ENCODE results near the gene NADSYN1. TPM values are rescaled to one million over a fixed set of nuclear protein-coding genes. Genes with fewer than 3 reads are reported as not detected.
A peak's percentile ranks its signal among the peaks of the same experiment; 100 is the strongest.

Gene NADSYN1
- polyA plus RNA-seq, 1 donor from 2014 or later, result 66.9 TPM

DNA sequence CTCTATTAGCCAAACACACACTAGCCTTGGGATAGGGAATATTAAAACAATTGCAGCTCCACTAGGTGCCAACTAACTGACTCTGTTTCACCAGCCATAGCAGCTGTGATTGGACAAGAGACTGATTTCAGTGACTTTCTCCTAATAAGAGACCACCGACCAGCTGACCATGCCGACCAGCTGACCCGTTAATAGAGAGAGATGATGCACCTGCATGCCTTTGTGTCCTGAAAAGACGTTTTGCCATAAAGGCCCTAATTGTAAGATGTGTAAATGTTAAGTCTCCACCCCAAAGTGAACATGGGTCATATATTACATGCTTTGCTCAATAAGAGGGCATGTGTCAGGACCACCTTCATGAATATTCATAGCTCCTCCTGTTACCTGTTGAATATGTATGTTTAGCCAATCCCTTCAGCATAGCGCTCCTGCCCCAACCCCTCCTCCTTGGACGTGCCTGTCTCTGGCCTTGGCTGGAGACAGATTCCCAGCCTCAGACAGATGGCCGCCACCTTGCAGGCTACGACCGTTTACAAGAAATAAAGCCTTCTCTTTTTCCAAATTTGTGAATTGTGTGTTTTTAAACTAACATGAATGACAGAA lies 1.3 kb upstream of the NADSYN1 start:
- Histone ChIP-seq H3K4me3 (ENCODE audit: low read length) (peak overlapping the region; percentile 100), H3K4me2 (ENCODE audit: low read length) (no peak overlapping the region), H3K9me3 (ENCODE audit: low read length) (no peaks in the 10 kb centered on the region), H3K27ac (ENCODE audit: low read length) (no peak overlapping the region), H3F3A (ENCODE audit: insufficient read depth, low read length, poor library complexity, severe bottlenecking) (peaks cover 3% of the 10 kb centered on the region), H4K20me1 (ENCODE audit: insufficient read depth) (no peaks in the 10 kb centered on the region), H3K27me3 (ENCODE audit: insufficient read depth, low read depth, low read length) (no peaks in the 10 kb centered on the region), H2AFZ (ENCODE audit: low read depth, low read length) (no peak overlapping the region), H3K79me2 (replicated peaks; ENCODE audit: insufficient read depth, low read length) (peaks cover 32% of the 10 kb centered on the region), H3K9me2 (ENCODE audit: insufficient read depth, low read length) (no peaks in the 10 kb centered on the region), H3K36me3 (ENCODE audit: insufficient read depth, low read length) (no peaks in the 10 kb centered on the region), H3K9ac (ENCODE audit: low read length) (no peak overlapping the region)
- TF ChIP-seq MXI1 (conservative IDR thresholded peaks at IDR 0.05; ENCODE audit: poor library complexity, severe bottlenecking) (no peak), EP300 (conservative IDR thresholded peaks at IDR 0.05; ENCODE audit: poor library complexity, severe bottlenecking) (no peak), POLR2AphosphoS5 (IDR thresholded peaks at IDR 0.05) (no peak), SMC3 (conservative IDR thresholded peaks at IDR 0.05; ENCODE audit: poor library complexity) (no peak)
- TF ChIP-seq, protein P1, sequence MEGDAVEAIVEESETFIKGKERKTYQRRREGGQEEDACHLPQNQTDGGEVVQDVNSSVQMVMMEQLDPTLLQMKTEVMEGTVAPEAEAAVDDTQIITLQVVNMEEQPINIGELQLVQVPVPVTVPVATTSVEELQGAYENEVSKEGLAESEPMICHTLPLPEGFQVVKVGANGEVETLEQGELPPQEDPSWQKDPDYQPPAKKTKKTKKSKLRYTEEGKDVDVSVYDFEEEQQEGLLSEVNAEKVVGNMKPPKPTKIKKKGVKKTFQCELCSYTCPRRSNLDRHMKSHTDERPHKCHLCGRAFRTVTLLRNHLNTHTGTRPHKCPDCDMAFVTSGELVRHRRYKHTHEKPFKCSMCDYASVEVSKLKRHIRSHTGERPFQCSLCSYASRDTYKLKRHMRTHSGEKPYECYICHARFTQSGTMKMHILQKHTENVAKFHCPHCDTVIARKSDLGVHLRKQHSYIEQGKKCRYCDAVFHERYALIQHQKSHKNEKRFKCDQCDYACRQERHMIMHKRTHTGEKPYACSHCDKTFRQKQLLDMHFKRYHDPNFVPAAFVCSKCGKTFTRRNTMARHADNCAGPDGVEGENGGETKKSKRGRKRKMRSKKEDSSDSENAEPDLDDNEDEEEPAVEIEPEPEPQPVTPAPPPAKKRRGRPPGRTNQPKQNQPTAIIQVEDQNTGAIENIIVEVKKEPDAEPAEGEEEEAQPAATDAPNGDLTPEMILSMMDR (IDR thresholded peaks at IDR 0.05; ENCODE audit: poor library complexity, severe bottlenecking), result no peak
- TF ChIP-seq, protein P2, sequence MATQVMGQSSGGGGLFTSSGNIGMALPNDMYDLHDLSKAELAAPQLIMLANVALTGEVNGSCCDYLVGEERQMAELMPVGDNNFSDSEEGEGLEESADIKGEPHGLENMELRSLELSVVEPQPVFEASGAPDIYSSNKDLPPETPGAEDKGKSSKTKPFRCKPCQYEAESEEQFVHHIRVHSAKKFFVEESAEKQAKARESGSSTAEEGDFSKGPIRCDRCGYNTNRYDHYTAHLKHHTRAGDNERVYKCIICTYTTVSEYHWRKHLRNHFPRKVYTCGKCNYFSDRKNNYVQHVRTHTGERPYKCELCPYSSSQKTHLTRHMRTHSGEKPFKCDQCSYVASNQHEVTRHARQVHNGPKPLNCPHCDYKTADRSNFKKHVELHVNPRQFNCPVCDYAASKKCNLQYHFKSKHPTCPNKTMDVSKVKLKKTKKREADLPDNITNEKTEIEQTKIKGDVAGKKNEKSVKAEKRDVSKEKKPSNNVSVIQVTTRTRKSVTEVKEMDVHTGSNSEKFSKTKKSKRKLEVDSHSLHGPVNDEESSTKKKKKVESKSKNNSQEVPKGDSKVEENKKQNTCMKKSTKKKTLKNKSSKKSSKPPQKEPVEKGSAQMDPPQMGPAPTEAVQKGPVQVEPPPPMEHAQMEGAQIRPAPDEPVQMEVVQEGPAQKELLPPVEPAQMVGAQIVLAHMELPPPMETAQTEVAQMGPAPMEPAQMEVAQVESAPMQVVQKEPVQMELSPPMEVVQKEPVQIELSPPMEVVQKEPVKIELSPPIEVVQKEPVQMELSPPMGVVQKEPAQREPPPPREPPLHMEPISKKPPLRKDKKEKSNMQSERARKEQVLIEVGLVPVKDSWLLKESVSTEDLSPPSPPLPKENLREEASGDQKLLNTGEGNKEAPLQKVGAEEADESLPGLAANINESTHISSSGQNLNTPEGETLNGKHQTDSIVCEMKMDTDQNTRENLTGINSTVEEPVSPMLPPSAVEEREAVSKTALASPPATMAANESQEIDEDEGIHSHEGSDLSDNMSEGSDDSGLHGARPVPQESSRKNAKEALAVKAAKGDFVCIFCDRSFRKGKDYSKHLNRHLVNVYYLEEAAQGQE (IDR thresholded peaks at IDR 0.05; ENCODE audit: borderline replicate concordance), result no peak

DNA sequence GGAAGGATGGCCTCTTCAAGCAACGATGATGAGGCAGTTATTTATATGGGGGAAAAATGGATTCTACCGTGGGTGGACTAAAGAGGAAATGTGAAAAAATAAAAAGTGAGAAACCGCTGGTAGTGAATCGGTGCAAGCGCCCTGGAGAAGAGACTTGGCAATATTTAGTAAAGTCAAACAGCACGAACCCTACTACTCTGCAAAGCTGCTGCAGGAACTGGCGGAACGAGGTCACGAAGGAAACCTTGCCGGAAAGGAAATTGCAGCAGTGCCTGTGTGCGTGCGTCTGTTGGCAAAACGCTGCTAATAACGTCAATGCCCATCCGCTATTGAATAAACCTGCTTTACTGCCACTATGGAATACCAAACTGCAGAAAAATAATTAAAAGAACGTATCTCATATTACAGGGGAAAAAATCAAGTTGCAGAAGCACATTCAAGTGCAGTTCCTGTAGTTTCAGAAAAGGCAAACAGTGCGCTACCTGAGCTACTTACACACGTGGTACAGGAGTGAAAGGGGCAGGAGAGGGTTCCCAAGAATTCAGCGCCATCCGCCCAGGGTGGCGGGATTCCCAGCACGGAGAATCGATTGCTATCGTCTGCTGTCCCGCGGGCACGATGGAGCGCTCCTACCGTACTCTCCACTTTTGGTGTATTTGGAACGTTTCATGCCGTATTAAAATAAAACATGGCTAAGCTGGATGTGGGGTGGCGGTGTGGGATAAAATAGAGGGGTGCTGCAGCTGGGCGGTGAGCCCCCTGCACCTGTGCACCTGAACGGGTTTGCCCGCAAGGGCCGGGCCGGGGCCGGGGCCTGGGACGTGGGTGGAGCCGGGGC lies 585 bp upstream of the NADSYN1 start:
- peak overlapping the region; percentile 100 for H3K4me3 ChIP-seq (ENCODE audit: low read length)
- peaks cover 3% of the 10 kb centered on the region for H3F3A ChIP-seq (ENCODE audit: insufficient read depth, low read length, poor library complexity, severe bottlenecking)
- H3K27ac ChIP-seq (ENCODE audit: low read length), result peak overlapping the region; percentile 24

More for the DNA sequence above, 585 bp upstream of the NADSYN1 start:
- H3K27me3 ChIP-seq (ENCODE audit: insufficient read depth, low read depth, low read length), result no peaks in the 10 kb centered on the region
- H3K79me2 ChIP-seq (replicated peaks; ENCODE audit: insufficient read depth, low read length), result peaks cover 26% of the 10 kb centered on the region
- H3K9ac ChIP-seq (ENCODE audit: low read length), result peak overlapping the region; percentile 78
- peak; percentile 65 for TF ChIP-seq MXI1 (conservative IDR thresholded peaks at IDR 0.05; ENCODE audit: poor library complexity, severe bottlenecking)
- TF ChIP-seq, protein P1 (IDR thresholded peaks at IDR 0.05; ENCODE audit: poor library complexity, severe bottlenecking), result no peak
- TF ChIP-seq EP300 (conservative IDR thresholded peaks at IDR 0.05; ENCODE audit: poor library complexity, severe bottlenecking), result no peak
- TF ChIP-seq, protein P2 (IDR thresholded peaks at IDR 0.05; ENCODE audit: borderline replicate concordance), result no peak
- H4K20me1 ChIP-seq (ENCODE audit: insufficient read depth), result no peaks in the 10 kb centered on the region
- H3K4me2 ChIP-seq (ENCODE audit: low read length), result peak overlapping the region; percentile 92
- H2AFZ ChIP-seq (ENCODE audit: low read depth, low read length), result peak overlapping the region; percentile 68
- H3K36me3 ChIP-seq (ENCODE audit: insufficient read depth, low read length), result no peaks in the 10 kb centered on the region
- no peaks in the 10 kb centered on the region for H3K9me3 ChIP-seq (ENCODE audit: low read length)
- H3K9me2 ChIP-seq (ENCODE audit: insufficient read depth, low read length), result no peaks in the 10 kb centered on the region
